Stimulated activated CD4-positive, alpha-beta T cell treated with anti-CD3 and anti-CD28 coated beads, Interleukin-4, amount 100 ng/mL, for 48 hours (primary cell): ENCODE measurements around the gene TRIB2.

Experiments used
- DNase-seq, 2 donors: peaks; one replicate each; pipeline ENCODE4 v3.0.0-alpha.2; 2020; ENCODE audit warnings: low read depth in 2 of 2

TRIB2 gene

DNA sequence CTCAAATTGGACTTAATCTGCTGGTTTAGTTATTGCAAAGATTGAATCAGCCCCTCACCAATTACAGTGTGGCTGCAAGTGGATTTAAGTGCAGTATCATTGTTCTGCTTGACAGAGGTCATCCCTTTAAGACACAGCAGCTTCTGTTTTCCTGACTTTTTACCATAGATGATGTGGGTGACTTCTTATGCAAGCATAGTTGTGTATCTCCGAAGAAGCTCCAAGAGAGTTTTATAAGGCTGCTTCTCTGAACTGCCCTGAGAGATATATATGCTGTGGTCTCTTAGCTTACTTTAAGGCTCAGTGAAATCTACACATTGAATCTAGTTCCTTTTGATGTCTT, 3.5 kb downstream of the TRIB2 start:
- DNase-seq, result no peak

DNA sequence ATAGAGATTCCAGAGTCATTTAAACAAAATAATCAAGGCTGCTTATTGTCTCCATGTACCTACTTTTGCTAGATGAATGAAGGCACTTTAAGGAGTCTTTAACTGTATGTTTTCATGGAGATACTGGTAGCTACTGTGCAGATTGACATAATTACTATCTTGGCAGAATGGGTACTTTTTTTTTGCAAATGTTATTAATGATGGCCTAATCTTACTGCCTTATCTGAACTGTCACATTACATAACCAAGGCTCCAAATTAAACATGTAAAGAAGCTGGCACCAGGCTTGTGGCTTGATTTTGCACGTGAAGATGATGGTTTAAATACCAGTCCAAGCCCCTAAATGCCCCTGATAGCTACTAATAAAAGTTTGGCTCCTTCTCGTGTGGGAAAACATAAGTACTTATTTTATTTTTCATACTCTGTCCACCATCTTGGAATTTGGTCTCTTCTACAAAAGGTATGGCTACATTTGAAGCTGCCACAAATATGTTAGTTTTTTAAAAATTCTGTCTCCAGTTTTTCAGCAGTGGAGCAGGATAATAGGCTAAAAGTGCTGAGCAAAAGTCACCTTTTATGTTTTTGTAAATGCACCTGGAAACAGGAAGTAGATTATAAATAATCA, 4.1 kb downstream of the TRIB2 start:
- DNase-seq, result no peak

DNA sequence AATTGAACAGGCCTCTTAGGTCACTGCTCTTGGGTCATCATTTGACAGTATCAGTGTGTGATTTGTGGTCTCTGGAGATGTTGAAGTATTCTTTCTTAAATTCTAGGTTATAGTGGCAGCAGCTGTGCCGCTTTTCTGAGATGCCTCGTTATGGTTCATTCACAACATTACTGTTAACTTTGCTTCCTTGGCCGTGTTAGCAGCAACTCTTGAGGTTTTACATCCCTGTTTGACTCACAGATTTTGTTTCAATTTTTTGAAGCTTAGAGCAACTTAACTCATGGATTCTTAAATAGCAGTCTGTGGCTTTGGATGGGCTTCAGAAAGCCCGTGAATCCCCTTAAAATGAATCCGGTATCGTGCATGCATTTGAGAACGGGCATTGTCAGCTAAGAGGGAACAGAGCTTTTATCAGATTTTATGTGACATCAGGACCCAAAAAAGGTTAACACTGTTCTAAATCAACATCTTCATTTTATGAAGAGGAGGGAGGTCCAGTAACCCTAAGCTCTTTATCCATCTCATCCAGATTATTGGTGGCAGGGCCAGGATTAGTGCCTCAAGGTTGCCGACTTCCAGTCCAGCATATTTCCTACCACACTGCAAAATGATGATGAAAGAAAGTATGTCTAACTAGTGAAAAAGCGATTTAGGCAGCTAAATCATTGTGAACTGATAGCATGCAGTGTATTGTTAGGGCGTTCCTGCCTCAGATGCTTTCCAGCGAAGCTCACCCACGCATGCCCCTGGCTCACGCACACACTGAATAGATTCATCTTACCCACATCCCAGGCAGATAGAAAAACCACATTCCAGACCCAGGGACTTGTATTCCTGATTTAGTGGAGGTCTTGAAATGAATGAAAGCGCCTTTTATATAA, 5.1 kb downstream of the TRIB2 start:
- no peak for DNase-seq

DNA sequence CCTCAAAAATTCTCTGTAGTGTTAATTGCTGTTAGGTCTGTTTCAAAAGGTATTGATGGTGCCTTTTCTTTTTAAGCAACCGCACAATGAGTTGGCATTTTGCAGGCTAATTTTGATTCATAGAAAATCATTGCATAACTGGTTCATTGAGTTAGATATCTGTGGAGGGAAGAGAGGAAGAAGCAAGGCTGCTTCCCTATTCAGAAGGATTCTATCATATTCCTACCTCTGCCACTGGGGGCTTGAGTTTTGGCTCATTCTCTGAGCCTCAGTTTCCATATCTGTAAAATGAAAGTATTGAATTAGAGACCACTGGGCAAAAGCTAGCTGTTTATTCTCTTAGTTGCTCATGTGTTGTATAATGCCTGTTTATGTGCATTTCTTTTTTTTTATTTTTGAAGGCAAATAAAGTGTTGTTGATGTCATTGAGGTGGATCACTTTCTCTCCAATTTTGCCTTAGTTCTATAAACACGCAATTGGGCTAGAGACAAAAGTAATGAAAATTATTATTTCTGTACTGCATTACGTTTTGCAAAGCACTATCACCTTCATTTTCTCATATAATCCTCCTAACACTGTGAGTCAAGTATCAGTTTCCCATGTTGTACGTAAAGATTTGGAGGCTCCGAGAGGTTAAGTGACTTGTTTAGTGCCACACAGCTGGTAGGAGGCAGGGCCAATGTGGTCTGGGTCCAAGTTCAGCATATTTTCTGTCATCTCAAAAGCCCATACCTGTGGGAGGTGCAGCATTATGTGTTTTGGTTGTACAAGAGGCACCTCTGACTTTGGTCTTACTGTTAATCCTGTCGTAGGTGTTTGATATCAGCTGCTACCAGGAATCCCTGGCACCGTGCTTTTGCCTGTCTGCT, 5.9 kb downstream of the TRIB2 start:
- DNase-seq, result no peak

DNA sequence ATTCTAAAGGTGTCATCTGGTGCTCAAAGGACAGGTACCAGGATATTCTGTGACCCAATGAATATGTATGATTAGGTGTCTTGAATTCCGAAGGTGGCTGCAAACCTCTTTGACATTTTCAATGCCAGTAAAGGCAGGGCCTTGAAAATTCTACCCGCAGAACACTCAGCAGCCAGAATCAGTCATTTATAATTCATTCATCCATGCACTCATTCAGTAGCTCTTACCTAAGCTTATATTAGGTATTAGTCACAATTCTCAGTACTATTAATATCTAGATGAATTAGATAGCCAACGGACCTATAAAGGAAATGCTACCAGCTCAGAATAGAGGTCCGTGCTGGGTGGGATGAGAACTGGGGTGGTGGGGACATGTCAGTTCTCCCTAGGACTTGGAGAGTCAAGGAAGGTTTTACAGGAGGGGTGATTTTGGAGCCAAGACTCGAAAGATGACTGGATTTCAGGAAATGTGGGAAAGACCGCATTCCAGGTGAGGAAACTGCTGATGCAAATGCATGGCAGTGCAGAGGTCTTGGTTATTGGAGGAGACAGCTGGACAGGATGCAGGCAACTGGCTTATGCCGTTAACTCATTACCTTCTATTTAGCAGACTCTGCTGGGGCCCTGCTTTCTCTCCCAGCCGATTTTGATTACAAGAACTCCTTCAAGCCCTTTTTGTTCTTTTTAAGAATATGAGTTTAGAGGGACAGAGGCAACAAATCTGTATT, 7.2 kb downstream of the TRIB2 start:
- DNase-seq, result no peak

DNA sequence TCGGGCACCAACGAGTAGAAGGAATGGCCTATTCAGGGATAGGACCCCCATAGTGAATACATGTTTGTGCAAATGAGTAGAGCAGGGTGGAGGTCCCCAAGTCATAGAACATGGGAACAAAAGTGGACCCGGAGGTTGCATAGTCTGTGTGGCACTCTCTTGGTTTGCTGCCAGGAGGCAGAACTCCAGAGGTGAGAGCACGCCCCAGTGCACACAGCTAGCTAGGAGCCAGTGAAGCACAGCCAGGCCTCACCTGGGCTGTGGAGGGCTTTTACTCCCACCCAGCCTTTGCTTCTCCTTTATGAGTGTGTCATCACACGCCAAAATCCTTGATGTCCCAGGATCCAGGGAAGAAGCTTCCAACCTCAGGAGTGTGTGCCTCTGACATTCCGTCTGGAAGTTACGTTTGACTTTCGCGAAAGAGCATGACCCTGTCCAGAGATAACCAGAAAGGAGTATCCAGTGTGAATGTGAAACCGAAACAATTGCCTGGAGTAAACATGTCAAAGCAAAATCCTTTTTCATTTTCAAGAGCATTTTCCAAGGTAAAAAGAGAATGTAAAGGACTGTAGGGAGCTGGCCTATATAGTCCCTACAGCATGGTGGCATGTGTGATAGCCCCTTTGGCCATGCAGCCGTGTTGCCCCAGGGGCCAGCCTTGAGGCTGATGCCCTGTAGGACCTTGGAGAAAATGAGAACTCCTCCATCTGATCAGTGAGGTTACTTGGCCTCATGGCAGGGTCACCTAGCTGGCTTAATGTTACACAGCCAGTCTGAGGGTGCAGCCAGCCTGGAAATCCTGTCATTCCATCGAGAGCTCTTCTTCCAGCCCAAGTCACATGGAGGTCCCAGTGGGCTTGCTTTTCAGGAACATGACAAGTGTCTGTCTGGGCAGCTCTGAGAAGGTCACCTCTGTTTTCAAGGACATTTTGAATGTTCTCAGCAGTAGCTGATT, 8.8 kb downstream of the TRIB2 start:
- no peak for DNase-seq

DNA sequence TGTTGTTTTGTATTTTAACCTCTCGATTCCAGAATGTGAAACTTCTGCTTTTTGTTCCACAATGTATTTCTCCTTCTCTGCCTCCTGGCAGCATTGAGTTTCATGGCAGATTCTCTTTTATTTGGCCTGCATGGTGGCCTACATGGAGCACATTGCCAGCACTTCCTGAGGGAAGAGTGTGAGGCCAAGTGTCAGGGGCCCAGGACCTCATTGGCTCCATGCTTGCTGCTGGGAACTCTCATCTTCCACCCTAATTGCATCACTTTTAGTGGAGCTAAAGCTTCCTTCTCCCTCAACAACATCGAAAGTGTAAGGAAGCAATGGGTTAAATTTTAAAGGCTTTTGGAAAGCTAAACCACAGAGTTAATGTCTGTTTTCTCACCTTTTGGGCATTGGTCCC, 9.5 kb downstream of the TRIB2 start:
- no peak for DNase-seq

DNA sequence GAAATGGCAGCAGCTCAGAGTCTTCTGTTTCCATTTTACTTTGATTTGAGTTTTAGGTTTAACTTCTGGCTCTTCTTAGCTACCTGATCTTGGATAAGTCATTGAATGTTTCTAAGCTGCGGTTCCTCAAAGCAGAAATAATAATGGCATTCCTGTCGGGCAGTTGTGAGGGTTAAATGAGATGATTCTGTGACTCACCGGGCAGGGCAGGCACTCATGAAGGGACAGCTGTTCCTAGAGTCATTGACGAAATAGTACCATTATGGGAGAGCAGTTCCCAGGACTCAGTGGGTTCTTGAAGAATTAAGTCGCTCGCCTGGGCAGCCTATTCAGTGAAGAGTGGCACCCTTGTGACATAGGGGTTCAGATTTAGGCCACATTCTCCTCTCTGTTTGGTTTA, 10.3 kb downstream of the TRIB2 start:
- DNase-seq, result no peak

DNA sequence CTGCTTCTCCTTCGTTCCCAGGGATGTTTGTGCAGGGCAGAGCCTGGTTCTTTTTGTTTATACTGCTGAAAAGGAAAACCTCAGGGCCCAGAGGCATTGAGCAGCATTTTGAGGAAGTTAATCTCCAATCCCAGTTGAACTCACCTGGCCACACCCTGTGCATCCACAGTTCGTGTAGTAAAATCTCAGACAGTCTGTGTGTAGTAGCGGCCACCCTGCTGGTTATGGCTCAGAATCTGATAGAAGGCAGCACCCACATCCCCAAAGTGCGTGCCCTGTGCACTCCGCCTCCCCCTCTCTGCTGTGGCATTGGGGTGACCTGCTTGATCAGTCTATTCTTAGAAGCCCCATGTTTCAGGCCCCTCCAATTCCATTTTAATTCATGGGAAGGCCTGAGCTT, 10.9 kb downstream of the TRIB2 start:
- no peak for DNase-seq

DNA sequence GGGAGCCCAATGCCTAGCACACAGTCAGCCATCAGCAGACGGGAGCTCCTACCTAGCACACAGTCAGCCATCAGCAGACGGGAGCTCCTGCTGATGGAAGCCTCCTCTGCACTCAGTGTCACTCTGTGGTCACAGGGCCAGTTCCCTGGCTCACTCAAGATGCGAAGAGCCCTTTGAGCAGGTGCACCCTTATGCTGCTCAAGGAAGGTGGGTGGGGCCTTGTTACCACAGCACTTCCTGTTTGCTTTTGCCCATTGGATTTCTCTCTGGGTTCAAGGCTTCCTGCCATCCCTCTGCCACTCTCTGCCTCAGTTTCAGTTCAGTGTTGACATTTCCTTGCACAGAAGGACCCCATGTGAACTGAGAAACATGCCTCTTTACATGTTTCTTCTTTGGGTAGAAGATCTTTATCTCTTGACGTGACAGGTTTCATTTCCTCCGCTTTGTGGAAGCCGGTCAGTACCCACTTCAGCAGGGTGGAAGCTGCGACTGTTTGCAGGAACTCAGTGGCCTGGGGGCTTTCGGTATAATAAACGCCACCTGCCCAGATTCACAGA, 11.6 kb downstream of the TRIB2 start:
- DNase-seq, result peak in 1 of 2 donors; percentile 12

DNA sequence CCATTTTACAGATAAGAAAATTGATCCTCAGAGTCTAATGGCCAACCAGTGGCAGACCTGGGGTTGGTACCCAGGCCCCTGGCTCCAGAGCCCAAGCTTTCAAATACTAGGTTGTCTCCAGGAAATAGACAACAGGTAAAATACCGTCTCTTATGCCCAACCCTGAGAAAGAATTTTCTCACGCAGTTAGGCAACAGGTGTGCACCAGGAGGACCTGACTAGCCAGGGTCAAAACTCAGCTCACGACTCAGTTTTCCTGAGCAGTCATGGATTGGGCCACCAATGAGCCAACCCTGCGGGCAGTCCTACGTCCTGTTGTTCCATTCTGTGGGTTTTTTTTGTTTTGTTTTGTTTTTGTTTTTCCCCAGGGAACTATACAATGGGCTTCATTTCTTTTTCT, 13.5 kb downstream of the TRIB2 start:
- DNase-seq, result no peak

DNA sequence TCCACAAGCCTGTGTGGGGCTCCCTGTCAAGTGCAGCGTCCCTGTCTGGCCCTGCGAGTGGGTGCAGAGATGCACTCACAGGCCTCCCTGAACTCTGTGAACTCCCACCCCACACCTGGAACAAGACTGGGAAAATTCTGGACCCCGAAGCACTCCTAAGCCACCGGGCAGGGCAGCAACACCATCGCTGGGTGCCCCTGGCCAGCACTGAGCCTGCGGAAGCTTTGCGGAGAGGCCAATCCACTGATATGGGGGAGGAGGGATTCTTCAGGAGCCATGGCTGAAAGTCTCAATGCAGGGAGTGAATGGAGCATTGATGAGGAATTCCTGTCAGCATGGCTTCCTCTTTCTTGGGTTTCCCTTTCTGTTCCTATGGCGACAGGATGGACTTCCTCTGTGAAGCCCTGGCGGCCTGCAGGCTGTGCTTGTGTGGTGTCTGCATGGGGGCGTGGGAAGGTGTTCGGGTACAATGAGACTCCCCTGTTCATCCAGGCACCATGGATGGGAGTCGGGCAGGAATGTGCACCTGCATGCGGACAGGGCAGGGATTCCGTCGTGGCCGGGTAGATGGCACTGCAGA, 15.1 kb downstream of the TRIB2 start:
- DNase-seq, result no peak

DNA sequence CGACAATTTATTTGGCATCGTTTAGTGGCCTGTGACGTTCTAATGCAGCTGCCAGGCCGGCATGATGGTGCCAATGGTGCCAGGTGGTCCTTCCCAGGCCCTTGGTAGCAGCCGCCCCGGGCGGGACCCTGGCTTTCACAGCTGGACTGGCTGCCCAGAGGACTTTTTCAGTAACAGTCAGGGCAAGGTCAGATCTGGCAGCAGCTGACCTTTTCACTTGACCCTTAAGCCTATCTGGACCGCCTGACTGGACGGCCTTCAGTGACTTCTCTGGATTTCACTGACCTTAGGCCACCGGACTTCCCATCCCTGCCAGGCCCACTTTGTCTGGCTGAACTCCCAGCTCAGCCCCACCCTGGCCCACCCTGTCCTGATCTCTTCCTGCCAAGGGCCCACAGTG, 15.9 kb downstream of the TRIB2 start:
- DNase-seq, result no peak

DNA sequence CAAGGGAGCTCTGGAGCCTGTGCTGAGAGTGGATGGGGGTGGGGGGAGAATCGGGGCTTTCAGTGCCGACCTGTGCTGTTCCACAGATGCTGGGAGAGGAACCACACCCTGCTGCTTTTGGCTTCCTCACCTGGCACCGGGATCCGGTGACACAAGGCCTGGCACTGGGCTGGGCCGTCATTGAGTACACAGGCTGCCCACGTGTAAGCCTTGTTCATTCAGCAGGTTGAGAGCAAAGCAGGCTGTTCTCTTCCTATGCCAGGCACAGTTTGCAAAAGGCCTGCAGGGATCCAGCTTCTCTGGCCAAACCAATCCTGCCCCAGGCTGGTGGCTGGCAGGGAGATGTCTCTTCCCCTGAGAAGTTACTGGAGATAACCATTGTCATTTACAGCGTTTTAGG, 17.1 kb downstream of the TRIB2 start:
- DNase-seq, result no peak

DNA sequence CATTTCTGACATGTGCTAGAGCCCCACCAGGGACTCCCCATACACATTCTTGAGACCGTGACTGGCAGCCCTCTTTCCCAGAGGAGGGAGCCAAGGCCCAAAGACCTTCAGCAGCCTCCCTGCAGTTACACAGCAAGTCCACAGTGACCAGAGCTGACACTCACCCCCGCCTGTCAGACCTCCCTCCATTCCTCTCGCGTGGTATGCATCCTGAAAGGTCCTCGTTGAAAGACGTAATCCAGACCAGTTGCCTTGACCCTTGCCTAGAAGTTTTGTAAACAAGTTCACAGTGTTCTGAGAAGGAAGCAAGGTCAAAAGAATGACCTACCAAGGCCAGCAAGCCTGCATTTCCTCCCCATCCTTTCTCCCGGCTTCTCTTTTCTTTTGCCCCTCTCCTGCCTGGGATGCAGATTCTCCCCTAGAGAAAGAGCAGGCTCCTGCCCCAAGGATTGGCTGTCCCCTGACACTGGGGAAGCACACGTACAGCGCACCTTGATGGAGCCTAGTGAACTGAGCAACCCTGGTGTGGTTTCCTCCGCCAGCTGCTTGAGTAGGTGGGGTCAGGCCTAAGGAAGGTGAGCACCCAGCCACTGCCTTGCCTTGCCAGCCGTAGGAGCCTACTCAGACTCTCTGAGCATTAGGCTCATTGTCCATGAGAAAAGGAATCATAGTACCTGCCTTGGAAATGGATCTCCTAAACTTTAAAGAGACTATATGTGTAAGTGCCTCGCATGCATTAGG, 18.3 kb downstream of the TRIB2 start:
- DNase-seq, result no peak

DNA sequence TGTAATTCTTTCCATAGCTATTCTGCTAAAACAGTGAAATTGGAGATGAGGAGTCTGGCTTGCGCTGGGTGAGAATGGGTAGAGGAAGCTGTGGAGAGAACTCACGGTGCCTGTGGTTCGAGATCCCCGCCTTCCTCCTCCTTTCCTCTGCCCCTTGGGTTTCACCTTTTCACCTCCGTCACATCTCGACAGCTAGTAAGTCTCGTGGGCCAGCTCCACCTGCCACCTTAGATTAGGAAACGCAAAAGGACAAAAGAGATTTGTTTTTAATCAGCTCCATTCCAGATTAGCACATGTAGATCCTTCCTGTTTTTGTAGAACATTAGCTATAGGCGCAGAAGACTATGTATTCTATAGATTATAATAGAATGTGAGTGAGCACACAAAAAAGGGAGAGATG, 20.6 kb downstream of the TRIB2 start:
- DNase-seq, result no peak

DNA sequence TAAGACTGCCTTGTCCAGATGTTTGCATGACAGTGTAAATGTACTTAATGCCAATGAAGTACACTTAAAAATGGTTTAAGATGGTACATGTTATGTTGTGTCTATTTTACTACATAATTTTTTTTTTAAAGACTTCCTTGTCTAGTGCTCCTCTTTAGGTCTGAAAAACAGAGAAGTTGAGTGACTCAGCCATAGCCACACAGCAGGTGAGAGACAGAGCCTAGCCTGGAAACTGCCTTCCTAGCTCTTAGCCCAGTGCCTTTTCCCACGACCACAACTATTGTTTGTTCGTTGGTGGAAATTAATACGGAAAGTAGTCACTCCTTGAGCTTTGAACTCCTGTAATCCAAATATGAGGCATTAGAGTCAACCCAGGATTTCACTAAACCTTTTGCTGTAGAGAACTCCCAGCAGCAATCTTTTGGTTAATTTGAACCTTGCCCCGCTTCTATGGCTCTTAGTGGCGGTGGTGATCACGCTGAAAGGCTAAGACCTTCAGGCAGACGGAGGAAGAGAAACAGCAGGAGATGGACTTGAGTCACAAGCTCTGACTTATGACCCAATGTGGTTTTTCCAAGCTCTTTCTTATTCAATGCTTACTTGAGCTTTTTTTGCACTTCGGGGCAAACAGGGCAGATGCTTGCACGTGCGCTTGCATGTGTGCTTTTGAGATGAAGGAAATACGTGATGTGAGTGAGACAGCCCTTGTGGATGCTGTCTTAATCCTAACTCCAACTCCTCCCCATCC, 21.2 kb downstream of the TRIB2 start:
- DNase-seq, result no peak

DNA sequence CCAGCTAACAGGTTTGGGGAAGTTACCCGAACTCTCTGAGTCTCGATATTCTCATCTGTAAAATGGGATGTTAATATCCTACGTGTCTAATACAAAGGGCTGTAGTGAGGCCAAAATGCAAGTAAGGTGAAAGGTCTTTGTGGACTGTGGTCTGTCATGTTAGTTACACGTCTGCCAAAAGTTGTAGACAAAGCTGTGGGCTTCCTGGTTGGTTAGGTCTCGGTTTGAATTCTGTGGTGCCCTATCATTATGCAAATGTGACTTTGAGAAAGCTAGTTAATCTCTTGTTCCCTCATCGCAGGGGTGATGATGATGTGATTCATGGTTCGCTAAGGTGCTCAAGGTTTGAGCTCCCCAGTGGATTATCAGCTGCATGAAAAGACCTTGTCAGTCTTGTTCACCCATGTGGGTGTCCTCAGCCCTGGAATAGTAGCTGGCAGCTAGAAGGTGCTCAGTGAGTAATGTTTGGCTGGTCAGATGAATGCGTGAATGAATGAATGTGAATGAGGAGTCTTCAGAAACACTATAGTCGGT, 23.1 kb downstream of the TRIB2 start:
- no peak for DNase-seq
